GM12878 (cell line): ENCODE data around the gene OR56B1. TPM values are rescaled to one million over a fixed set of nuclear protein-coding genes. Genes with fewer than 3 reads are reported as not detected.

Source experiments
- ATAC-seq: fragments of 200-7000 bp; cut with Tn5 transposase; 3 replicates; pipeline ENCODE4 v1.9.1; 2020; ENCODE audit warnings: mild to moderate bottlenecking, moderate library complexity
- BruUV-seq: library from RNA; stranded (reverse); fragments of 400-500 nt; replicated peaks from 2 replicates; lab custom pipeline; 2021; lab: Mats Ljungman, UMichigan
- CTCF ChIA-PET: fragments of 300-600 bp; sonication (Branson Sonifier 250); formaldehyde crosslinking; extraction: SDS; loops from one replicate; lab custom pipeline; 2021; ENCODE audit warnings: inconsistent platforms; lab: Yijun Ruan, JAX
- POLR2A ChIA-PET: fragments of 350-600 bp; formaldehyde crosslinking; extraction: SDS; loops from one replicate; lab custom pipeline; 2021; ENCODE audit warnings: inconsistent platforms; lab: Charles Lee
- RAD21 ChIA-PET: fragments of 300-600 bp; sonication (Branson Sonifier 250); formaldehyde crosslinking; loops from one replicate; lab custom pipeline; 2023; ENCODE audit warnings: antibody characterized with exemption; ENCODE audit not compliant: unreplicated experiment; lab: Charles Lee
- SMC1A ChIA-PET: fragments of 300-600 bp; sonication (Branson Sonifier 250); formaldehyde crosslinking; loops from one replicate; lab custom pipeline; 2023; ENCODE audit not compliant: unreplicated experiment, uncharacterized antibody; lab: Charles Lee
- DNase-seq: peaks from one replicate; pipeline ENCODE4 v3.0.0-alpha.2; 2011; ENCODE audit warnings: low read depth, low spot score
- FAIRE-seq: peaks from 3 replicates; lab custom pipeline; 2011; peaks lifted over from hg19 to GRCh38; lab: Jason Lieb, UNC
- H2AFZ ChIP-seq: 2 replicates; pipeline ENCODE4 v1.6.0; 2011; ENCODE audit warnings: low read depth, low read length, control low read depth; ENCODE audit not compliant: control insufficient read depth
- H3K27ac ChIP-seq: 2 replicates; pipeline ENCODE4 v1.5.1; 2011; ENCODE audit warnings: control low read depth; ENCODE audit not compliant: control insufficient read depth, insufficient read depth
- H3K27me3 ChIP-seq, 2 experiments: replicated peaks in 1 of 2; 2 replicates each; pipeline versions ENCODE4 v1.6.0 to v1.6.1; 2011; ENCODE audit warnings: low read length in 1 of 2; ENCODE audit not compliant: control insufficient read depth in 2 of 2, insufficient read depth in 2 of 2
- H3K36me3 ChIP-seq, 2 experiments: 2 replicates each; pipeline ENCODE4 v1.5.1; 2011; ENCODE audit warnings: low read length in 1 of 2; ENCODE audit not compliant: control insufficient read depth in 2 of 2, insufficient read depth in 2 of 2
- H3K4me1 ChIP-seq: 2 replicates; pipeline ENCODE4 v1.6.1; 2011; ENCODE audit warnings: mild to moderate bottlenecking, low read length, moderate library complexity, mixed read lengths; ENCODE audit not compliant: control insufficient read depth, insufficient read depth
- H3K4me2 ChIP-seq: 2 replicates; pipeline ENCODE4 v1.6.0; 2011; ENCODE audit warnings: control low read depth; ENCODE audit not compliant: control insufficient read depth, insufficient read depth
- H3K4me3 ChIP-seq: fragments of 200-600 bp; sonication (generic); 2 replicates; pipeline ENCODE4 v1.5.1; 2016
- H3K79me2 ChIP-seq: 2 replicates; pipeline ENCODE4 v1.6.0; 2011; ENCODE audit warnings: low read length; ENCODE audit not compliant: control insufficient read depth, insufficient read depth
- H3K9ac ChIP-seq: 2 replicates; pipeline ENCODE4 v1.8.0; 2011; ENCODE audit warnings: low read length, control low read depth, mixed read lengths; ENCODE audit not compliant: control insufficient read depth, insufficient read depth
- H3K9me3 ChIP-seq: replicated peaks from 3 replicates; pipeline ENCODE4 v1.5.1; 2011; ENCODE audit warnings: mild to moderate bottlenecking, low read length; ENCODE audit not compliant: control insufficient read depth, insufficient read depth
- H4K20me1 ChIP-seq: 2 replicates; pipeline ENCODE4 v1.6.0; 2011; ENCODE audit not compliant: control insufficient read depth, insufficient read depth
- ATF7 ChIP-seq: fragments of 450-650 bp; IDR thresholded peaks from 2 replicates; pipeline ENCODE4 v1.6.1; 2016; ENCODE audit warnings: low read depth, mild to moderate bottlenecking
- CBX5 ChIP-seq: sonication (generic); IDR thresholded peaks from 2 replicates; pipeline ENCODE4 v1.6.1; 2016; ENCODE audit warnings: low read depth, moderate library complexity, mild to moderate bottlenecking, inconsistent platforms
- EZH2 ChIP-seq: IDR thresholded peaks from 2 replicates; pipeline ENCODE4 v1.6.1; 2012; ENCODE audit warnings: low read depth, mild to moderate bottlenecking, control low read depth, inconsistent platforms, low read length, borderline replicate concordance; ENCODE audit not compliant: control insufficient read depth
- GATAD2B ChIP-seq: fragments of 450-650 bp; conservative IDR thresholded peaks from 2 replicates; pipeline ENCODE4 v1.6.1; 2017; ENCODE audit warnings: low read depth, mild to moderate bottlenecking, moderate library complexity
- IKZF2 ChIP-seq, 2 experiments: fragments of 450-650 bp; IDR thresholded peaks; 2 replicates each; pipeline ENCODE4 v1.6.1; 2017; ENCODE audit warnings: mild to moderate bottlenecking in 2 of 2, moderate library complexity in 2 of 2
- MEF2B ChIP-seq: fragments of 450-650 bp; IDR thresholded peaks from 2 replicates; pipeline ENCODE4 v1.6.1; 2018; ENCODE audit warnings: mild to moderate bottlenecking, moderate library complexity; ENCODE audit not compliant: partially characterized antibody, poor library complexity, severe bottlenecking
- MTA2 ChIP-seq: fragments of 450-650 bp; IDR thresholded peaks from 2 replicates; pipeline ENCODE4 v1.6.1; 2016; ENCODE audit warnings: low read depth, mild to moderate bottlenecking, moderate library complexity
- NBN ChIP-seq: fragments of 450-650 bp; IDR thresholded peaks from 2 replicates; pipeline ENCODE4 v1.6.1; 2016
- POU2F2 ChIP-seq: IDR thresholded peaks from 3 replicates; pipeline ENCODE4 v1.6.1; 2011; ENCODE audit warnings: low read depth, mild to moderate bottlenecking, low read length, borderline replicate concordance
- ZNF622 ChIP-seq: fragments of 450-650 bp; IDR thresholded peaks from 2 replicates; pipeline ENCODE4 v1.6.1; 2017; ENCODE audit warnings: mild to moderate bottlenecking, inconsistent platforms
- WGBS: methylation state at CpG from one replicate; pipeline ENCODE4 v1.1.6; 2016; ENCODE audit warnings: low lambda C conversion rate; ENCODE audit not compliant: insufficient replicate concordance, insufficient coverage; ENCODE audit errors: missing lambda C conversion rate; 5-methylcytosine and 5-hydroxymethylcytosine counted together
- in situ Hi-C: fragments of 300-500 bp; cut with MboI; formaldehyde crosslinking; loops from 9 replicates; pipeline ENCODE4 v1.14.3; 2018; ENCODE audit warnings: mixed read lengths
- intact Hi-C: fragments of 100-400 bp; cut with micrococcal nuclease; formaldehyde crosslinking; loops from one replicate; pipeline ENCODE4 v1.14.2; 2022; ENCODE audit not compliant: unreplicated experiment
- polyA plus RNA-seq, 11 experiments: library from polyadenylated mRNA; depleted of rRNA in 4 of 11; unstranded in 6 of 11; stranded (reverse) in 5 of 11; fragments of >200 nt; fragmentation: Nextera tagmentation in 4 of 11; fragmentation: Illumina TruSeq in 1 of 11; extraction: Ambion mirVana in 4 of 11; extraction: Trizol in 1 of 11; gene quantifications; 1 replicate in 1 of 11; 2 replicates in 10 of 11; pipeline versions ENCODE4 v1.2.1 to v1.2.3, GENCODE V29; 2011 to 2016; ENCODE audit warnings: inconsistent platforms in 2 of 11, missing spikeins in 2 of 11, low read depth in 1 of 11
- total RNA-seq, 4 experiments: library from RNA; depleted of rRNA in 3 of 4; stranded (reverse); fragments of >200 nt in 3 of 4; fragmentation: Illumina TruSeq in 1 of 4; extraction: Trizol in 1 of 4; gene quantifications; 2 replicates each; pipeline versions ENCODE4 v1.2.1 to v1.2.3, GENCODE V29; 2013 to 2021
- TF ChIP-seq, protein P1 (sequence below): fragments of 450-650 bp; IDR thresholded peaks from 2 replicates; pipeline ENCODE4 v1.6.1; 2016; ENCODE audit warnings: mild to moderate bottlenecking
- TF ChIP-seq, protein P2 (sequence below), 3 experiments: IDR thresholded peaks in 2 of 3; conservative IDR thresholded peaks in 1 of 3; 2 replicates each; pipeline ENCODE4 v1.5.1; 2011; ENCODE audit warnings: low read depth in 3 of 3, low read length in 3 of 3, mild to moderate bottlenecking in 3 of 3, control low read depth in 2 of 3, moderate library complexity in 2 of 3, inconsistent platforms in 1 of 3, mixed read lengths in 1 of 3; ENCODE audit not compliant: control insufficient read depth in 2 of 3, insufficient read depth in 1 of 3; ENCODE audit errors: extremely low read depth in 1 of 3
- TF ChIP-seq, protein P3 (sequence below): IDR thresholded peaks from 2 replicates; pipeline ENCODE4 v1.6.1; 2012; ENCODE audit warnings: improper control_type of control experiment, low read depth, low read length; ENCODE audit not compliant: insufficient replicate concordance

The OR56B1 gene
- total and polyA plus RNA-seq, 10 of the 15 experiments (the other 5 are each of a cell fraction or from before 2014, with no cell fraction given), result 0.04 to 0.71 (median 0.36) TPM; not detected in 3

DNA sequence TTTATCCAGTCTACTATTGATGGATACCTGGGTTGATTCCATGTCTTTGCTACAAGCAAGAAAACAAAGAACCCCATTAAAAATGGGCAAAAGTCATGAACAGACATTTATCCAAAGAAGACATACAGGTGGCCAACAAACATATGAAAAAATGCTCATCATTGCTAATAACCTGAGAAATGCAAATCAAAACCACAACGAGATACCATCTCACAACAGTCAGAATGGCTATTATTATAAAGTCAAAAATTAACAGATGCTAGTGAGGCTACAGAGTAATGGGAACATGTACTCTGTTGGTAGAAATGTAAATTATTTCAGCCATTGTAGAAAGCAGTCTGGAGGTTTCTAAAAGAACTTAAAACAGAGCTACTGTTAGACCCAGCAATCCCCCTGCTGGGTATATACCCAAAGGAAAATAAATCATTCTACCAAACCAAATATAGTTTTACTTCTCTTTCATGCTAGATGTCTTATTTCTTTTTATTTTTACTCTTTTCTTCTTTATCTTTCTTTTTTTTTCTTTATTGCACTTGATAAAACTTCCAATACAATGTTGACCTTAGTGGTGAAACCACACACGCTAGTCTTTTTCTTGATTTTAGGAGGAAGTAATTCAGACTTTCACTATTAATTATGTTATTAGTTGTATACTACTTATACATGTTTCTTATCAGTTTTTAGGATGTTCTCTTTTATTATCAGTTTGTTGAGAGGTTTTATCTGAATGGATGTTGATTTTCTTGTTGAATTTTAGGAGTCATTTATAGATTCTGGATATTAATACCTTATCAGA lies 32.3 kb upstream of the OR56B1 start:
- no TSS peak for BruUV-seq
- no peak for DNase-seq
- Histone ChIP-seq H3K36me3 (peaks cover 0 to 58% of the 10 kb centered on the region in 2 experiments; a peak in 2 of 4 replicates), H2AFZ (no peak overlapping the region), H4K20me1 (no peaks in the 10 kb centered on the region), H3K9ac (no peak overlapping the region), H3K27ac (no peak overlapping the region; the same call in 1 of the 2 replicates), H3K4me1 (peaks cover 3% of the 10 kb centered on the region; the same call in 1 of the 2 replicates), H3K9me3 (peaks cover 7% of the 10 kb centered on the region), H3K27me3 (no peaks in the 10 kb centered on the region), H3K79me2 (peaks cover 30% of the 10 kb centered on the region), H3K4me3 (no peak overlapping the region), H3K4me2 (no peak overlapping the region)
- SMC1A ChIA-PET, result interaction anchor here (3.0 to 7.3 kb wide), 2 partner anchors 13 to 19 kb away, joined by 15 to 96 read pairs; partner anchors contain the start of genes TRIM22 and TRIM5
- CTCF ChIA-PET, result interaction anchor here (1.5 to 4.7 kb wide), 4 partner anchors 13 to 104 kb away, joined by 4 to 37 read pairs (median 8); partner anchors contain the start of gene TRIM5
- ATAC-seq, result peak; percentile 77
- RAD21 ChIA-PET, result interaction anchor here (1.7 to 1.8 kb wide), 2 partner anchors 14 to 19 kb away, joined by 4 to 8 read pairs; partner anchors contain the start of genes TRIM22 and TRIM5
- in situ Hi-C loops, result loop anchor here (10.0 kb wide), 1 partner anchor 1031 kb away; no protein-coding TSS in a partner anchor
- no peak for FAIRE-seq
- POLR2A ChIA-PET, result interaction anchor here (0.6 to 0.9 kb wide), 3 partner anchors 16 to 88 kb away, joined by 4 to 7 read pairs (median 4); no protein-coding TSS in a partner anchor
- whole genome bisulfite sequencing, result 25% methylated on average over 2 of the region's 2 CpGs
- intact Hi-C loops, result loop anchor here (5.0 kb wide), 2 partner anchors 113 to 227 kb away; no protein-coding TSS in a partner anchor
- TF ChIP-seq, protein P1, sequence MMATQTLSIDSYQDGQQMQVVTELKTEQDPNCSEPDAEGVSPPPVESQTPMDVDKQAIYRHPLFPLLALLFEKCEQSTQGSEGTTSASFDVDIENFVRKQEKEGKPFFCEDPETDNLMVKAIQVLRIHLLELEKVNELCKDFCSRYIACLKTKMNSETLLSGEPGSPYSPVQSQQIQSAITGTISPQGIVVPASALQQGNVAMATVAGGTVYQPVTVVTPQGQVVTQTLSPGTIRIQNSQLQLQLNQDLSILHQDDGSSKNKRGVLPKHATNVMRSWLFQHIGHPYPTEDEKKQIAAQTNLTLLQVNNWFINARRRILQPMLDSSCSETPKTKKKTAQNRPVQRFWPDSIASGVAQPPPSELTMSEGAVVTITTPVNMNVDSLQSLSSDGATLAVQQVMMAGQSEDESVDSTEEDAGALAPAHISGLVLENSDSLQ, result 0 out of 2 replicates have a peak, but pooled peaks have one; percentile 13
- no peak for TF ChIP-seq ZNF622
- no peak for TF ChIP-seq GATAD2B
- 0 out of 2 replicates have a peak, but pooled peaks have one; percentile 26 for TF ChIP-seq NBN
- peak; percentile 23 for TF ChIP-seq MEF2B
- TF ChIP-seq ATF7, result peak; percentile 58
- TF ChIP-seq CBX5, result peak; percentile 90
- peak; percentile 70; the same call in 1 of the 3 replicates for TF ChIP-seq POU2F2
- peak; percentile 13 to 58; a peak in 2 of 4 replicates for TF ChIP-seq IKZF2 (IDR thresholded peaks at IDR 0.05)
- TF ChIP-seq, protein P2, sequence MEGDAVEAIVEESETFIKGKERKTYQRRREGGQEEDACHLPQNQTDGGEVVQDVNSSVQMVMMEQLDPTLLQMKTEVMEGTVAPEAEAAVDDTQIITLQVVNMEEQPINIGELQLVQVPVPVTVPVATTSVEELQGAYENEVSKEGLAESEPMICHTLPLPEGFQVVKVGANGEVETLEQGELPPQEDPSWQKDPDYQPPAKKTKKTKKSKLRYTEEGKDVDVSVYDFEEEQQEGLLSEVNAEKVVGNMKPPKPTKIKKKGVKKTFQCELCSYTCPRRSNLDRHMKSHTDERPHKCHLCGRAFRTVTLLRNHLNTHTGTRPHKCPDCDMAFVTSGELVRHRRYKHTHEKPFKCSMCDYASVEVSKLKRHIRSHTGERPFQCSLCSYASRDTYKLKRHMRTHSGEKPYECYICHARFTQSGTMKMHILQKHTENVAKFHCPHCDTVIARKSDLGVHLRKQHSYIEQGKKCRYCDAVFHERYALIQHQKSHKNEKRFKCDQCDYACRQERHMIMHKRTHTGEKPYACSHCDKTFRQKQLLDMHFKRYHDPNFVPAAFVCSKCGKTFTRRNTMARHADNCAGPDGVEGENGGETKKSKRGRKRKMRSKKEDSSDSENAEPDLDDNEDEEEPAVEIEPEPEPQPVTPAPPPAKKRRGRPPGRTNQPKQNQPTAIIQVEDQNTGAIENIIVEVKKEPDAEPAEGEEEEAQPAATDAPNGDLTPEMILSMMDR (IDR thresholded peaks at IDR 0.05 in 2 of 3, conservative IDR thresholded peaks at IDR 0.05 in 1 of 3; ENCODE audit: control insufficient read depth in 2 of 3, extremely low read depth in 1 of 3, insufficient read depth in 1 of 3, low read depth in 3 of 3, low read length in 3 of 3), result no peak
- TF ChIP-seq MTA2, result peak; percentile 70
- no peak for TF ChIP-seq EZH2
- TF ChIP-seq, protein P3, sequence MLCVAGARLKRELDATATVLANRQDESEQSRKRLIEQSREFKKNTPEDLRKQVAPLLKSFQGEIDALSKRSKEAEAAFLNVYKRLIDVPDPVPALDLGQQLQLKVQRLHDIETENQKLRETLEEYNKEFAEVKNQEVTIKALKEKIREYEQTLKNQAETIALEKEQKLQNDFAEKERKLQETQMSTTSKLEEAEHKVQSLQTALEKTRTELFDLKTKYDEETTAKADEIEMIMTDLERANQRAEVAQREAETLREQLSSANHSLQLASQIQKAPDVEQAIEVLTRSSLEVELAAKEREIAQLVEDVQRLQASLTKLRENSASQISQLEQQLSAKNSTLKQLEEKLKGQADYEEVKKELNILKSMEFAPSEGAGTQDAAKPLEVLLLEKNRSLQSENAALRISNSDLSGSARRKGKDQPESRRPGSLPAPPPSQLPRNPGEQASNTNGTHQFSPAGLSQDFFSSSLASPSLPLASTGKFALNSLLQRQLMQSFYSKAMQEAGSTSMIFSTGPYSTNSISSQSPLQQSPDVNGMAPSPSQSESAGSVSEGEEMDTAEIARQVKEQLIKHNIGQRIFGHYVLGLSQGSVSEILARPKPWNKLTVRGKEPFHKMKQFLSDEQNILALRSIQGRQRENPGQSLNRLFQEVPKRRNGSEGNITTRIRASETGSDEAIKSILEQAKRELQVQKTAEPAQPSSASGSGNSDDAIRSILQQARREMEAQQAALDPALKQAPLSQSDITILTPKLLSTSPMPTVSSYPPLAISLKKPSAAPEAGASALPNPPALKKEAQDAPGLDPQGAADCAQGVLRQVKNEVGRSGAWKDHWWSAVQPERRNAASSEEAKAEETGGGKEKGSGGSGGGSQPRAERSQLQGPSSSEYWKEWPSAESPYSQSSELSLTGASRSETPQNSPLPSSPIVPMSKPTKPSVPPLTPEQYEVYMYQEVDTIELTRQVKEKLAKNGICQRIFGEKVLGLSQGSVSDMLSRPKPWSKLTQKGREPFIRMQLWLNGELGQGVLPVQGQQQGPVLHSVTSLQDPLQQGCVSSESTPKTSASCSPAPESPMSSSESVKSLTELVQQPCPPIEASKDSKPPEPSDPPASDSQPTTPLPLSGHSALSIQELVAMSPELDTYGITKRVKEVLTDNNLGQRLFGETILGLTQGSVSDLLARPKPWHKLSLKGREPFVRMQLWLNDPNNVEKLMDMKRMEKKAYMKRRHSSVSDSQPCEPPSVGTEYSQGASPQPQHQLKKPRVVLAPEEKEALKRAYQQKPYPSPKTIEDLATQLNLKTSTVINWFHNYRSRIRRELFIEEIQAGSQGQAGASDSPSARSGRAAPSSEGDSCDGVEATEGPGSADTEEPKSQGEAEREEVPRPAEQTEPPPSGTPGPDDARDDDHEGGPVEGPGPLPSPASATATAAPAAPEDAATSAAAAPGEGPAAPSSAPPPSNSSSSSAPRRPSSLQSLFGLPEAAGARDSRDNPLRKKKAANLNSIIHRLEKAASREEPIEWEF, result no peak
